DND-41 (cell line): Measurements from ENCODE around the gene PLEKHD1.

Source experiments
- EZH2 ChIP-seq: IDR thresholded peaks from 3 replicates; pipeline ENCODE4 v1.6.1; 2012; ENCODE audit warnings: borderline replicate concordance, low read depth, mild to moderate bottlenecking, moderate library complexity, low read length, inconsistent platforms; ENCODE audit not compliant: severe bottlenecking
- TF ChIP-seq, protein P1 (sequence below): IDR thresholded peaks from 2 replicates; pipeline ENCODE4 v1.5.1; 2012; ENCODE audit warnings: borderline replicate concordance, low read length, moderate library complexity, mild to moderate bottlenecking; ENCODE audit not compliant: poor library complexity, severe bottlenecking; ENCODE audit errors: extremely low read depth

DNA sequence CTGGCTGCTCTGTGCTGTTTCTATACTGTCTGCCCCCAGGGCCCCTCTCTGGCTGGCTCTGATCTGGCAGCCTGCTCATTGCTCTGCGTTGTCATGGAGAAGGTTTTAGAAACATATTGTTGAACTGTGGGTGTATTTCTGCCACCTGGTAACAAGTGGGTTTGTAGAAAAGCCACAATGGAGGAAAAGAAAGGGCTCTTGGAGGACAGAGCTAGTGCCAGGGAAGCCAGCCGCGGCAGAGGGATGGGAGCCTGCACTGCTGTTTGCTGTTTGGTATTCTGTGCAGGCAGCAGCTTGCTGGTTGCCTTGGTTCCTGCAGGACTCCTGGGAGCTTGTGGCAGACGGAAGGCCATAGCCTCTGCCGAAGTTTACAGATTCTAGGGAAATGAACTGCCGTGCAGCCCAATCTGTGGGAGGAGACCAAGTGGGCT is 75.1 kb downstream of the PLEKHD1 start:
- TF ChIP-seq, protein P1, sequence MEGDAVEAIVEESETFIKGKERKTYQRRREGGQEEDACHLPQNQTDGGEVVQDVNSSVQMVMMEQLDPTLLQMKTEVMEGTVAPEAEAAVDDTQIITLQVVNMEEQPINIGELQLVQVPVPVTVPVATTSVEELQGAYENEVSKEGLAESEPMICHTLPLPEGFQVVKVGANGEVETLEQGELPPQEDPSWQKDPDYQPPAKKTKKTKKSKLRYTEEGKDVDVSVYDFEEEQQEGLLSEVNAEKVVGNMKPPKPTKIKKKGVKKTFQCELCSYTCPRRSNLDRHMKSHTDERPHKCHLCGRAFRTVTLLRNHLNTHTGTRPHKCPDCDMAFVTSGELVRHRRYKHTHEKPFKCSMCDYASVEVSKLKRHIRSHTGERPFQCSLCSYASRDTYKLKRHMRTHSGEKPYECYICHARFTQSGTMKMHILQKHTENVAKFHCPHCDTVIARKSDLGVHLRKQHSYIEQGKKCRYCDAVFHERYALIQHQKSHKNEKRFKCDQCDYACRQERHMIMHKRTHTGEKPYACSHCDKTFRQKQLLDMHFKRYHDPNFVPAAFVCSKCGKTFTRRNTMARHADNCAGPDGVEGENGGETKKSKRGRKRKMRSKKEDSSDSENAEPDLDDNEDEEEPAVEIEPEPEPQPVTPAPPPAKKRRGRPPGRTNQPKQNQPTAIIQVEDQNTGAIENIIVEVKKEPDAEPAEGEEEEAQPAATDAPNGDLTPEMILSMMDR, result no peak
- no peak for TF ChIP-seq EZH2
